ENCODE results near the gene MAML2. TPM values are rescaled to one million over a fixed set of nuclear protein-coding genes. Genes with fewer than 3 reads are reported as not detected.

Gene MAML2
- total and polyA plus RNA-seq, 2 donors, result 7.9 to 9.8 TPM

DNA sequence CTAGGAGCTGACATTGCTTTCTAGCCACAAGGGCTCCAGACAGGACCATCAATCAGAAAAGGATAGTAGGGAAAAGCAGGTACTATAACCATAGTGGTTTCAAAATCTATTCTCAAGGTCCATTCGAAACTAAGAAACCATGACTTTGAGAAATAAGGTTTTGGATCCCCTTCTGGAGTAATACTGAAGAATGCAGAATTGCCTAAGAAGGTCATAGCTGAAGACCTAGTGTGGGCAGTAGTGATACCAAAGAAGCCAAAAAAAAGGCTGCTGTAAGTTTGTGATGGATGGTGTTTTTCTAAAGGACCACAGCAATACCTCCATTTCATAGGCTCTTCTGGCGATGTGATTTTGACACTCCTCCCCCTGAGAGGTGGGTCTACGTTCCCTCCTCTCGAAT lies 163.1 kb downstream of the MAML2 start:
- Histone ChIP-seq H3K27me3 (ENCODE audit: control insufficient read depth in 2 of 2, insufficient read depth in 1 of 2, low read length in 1 of 2) (no peaks in the 10 kb centered on the region), H3K4me1 (ENCODE audit: control insufficient read depth in 2 of 2, insufficient read depth in 2 of 2, low read length in 2 of 2) (peaks cover 0 to 2% of the 10 kb centered on the region in 2 donors), H3K4me3 (ENCODE audit: low read length in 2 of 2) (no peak overlapping the region), H3K27ac (ENCODE audit: low read depth in 1 of 2, low read length in 1 of 2) (no peak overlapping the region), H3K9me3 (ENCODE audit: control insufficient read depth in 2 of 2, insufficient read depth in 1 of 2, low read length in 1 of 2) (no peaks in the 10 kb centered on the region), H3K36me3 (ENCODE audit: control insufficient read depth in 2 of 2, insufficient read depth in 2 of 2, low read length in 1 of 2) (no peaks in the 10 kb centered on the region)
- WGBS, result 96% methylated on average over 4 of the region's 4 CpGs
- DNase-seq (ENCODE audit: low read depth in 6 of 9, low spot score in 9 of 9), result no peak

- H3K27me3 ChIP-seq (ENCODE audit: control insufficient read depth in 2 of 2, insufficient read depth in 1 of 2, low read length in 1 of 2), result no peaks in the 10 kb centered on the region
- H3K36me3 ChIP-seq (ENCODE audit: control insufficient read depth in 2 of 2, insufficient read depth in 2 of 2, low read length in 1 of 2), result no peaks in the 10 kb centered on the region
- WGBS, result 94% methylated on average over 6 of the region's 6 CpGs
- no peak for DNase-seq (ENCODE audit: low read depth in 6 of 9, low spot score in 9 of 9)
- H3K9me3 ChIP-seq (ENCODE audit: control insufficient read depth in 2 of 2, insufficient read depth in 1 of 2, low read length in 1 of 2), result no peaks in the 10 kb centered on the region
- H3K27ac ChIP-seq (ENCODE audit: low read depth in 1 of 2, low read length in 1 of 2), result no peak overlapping the region
- H3K4me3 ChIP-seq (ENCODE audit: low read length in 2 of 2), result no peak overlapping the region
- peaks cover 0 to 2% of the 10 kb centered on the region in 2 donors for H3K4me1 ChIP-seq (ENCODE audit: control insufficient read depth in 2 of 2, insufficient read depth in 2 of 2, low read length in 2 of 2)
Observed at GRCh38 chr11:96178887-96179279, 164.1 kb downstream of the MAML2 start.

DNA sequence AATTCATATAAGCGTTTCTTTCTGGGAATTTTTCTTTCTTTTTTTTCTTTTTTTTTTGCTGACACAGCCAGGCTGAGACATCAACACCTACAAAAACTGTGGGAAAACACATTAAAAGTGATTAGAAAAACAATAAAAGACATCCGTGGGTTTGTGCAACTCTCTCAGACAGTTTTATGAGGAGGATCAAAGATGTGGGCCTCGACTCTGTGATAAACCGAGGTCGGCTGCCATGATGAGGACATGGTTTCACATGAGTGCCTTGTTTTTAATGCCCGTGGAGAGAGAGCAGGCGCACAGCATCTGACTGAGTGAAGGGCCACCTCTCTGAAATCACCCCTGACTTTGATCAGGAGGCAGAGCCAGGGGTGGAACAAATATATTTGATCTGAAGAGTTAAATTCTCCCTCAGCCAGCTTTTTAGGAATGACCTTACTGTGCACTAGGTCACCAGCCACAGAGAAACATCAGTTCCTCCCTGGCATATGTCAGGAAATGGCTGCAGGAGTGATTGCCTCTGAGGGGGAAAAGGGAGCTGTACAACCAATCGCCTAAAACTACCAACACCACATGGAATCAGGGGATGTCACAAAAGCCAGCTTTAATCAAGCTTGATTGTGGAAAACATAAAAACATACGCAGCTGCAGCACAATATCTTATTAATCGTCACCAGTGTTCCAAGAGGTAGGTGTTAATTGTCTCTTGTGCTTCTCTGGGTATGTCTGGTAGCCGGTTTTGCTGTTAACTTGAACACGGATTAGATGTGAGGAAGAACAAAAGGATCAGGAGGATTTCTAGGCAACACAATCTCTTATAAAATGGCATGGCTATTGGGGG lies 164.7 kb downstream of the MAML2 start:
- WGBS, result 92% methylated on average over 12 of the region's 12 CpGs
- no peak overlapping the region for H3K4me3 ChIP-seq (ENCODE audit: low read length in 2 of 2)

GRCh38 chr11:96177146-96177545 lies 165.8 kb downstream of the MAML2 start:
- WGBS, result 96% methylated on average over 3 of the region's 3 CpGs
- H3K4me1 ChIP-seq (ENCODE audit: control insufficient read depth in 2 of 2, insufficient read depth in 2 of 2, low read length in 2 of 2), result peaks cover 3 to 12% of the 10 kb centered on the region in 2 donors
- H3K9me3 ChIP-seq (ENCODE audit: control insufficient read depth in 2 of 2, insufficient read depth in 1 of 2, low read length in 1 of 2), result no peaks in the 10 kb centered on the region
- no peak overlapping the region for H3K4me3 ChIP-seq (ENCODE audit: low read length in 2 of 2)
- no peaks in the 10 kb centered on the region for H3K36me3 ChIP-seq (ENCODE audit: control insufficient read depth in 2 of 2, insufficient read depth in 2 of 2, low read length in 1 of 2)
- H3K27me3 ChIP-seq (ENCODE audit: control insufficient read depth in 2 of 2, insufficient read depth in 1 of 2, low read length in 1 of 2), result no peaks in the 10 kb centered on the region
- no peak for DNase-seq (ENCODE audit: low read depth in 6 of 9, low spot score in 9 of 9)
- H3K27ac ChIP-seq (ENCODE audit: low read depth in 1 of 2, low read length in 1 of 2), result no peak overlapping the region

More for the DNA sequence above, 164.7 kb downstream of the MAML2 start:
- no peaks in the 10 kb centered on the region for H3K27me3 ChIP-seq (ENCODE audit: control insufficient read depth in 2 of 2, insufficient read depth in 1 of 2, low read length in 1 of 2)
- H3K9me3 ChIP-seq (ENCODE audit: control insufficient read depth in 2 of 2, insufficient read depth in 1 of 2, low read length in 1 of 2), result no peaks in the 10 kb centered on the region
- no peak overlapping the region for H3K27ac ChIP-seq (ENCODE audit: low read depth in 1 of 2, low read length in 1 of 2)
- peaks cover under 1 to 6% of the 10 kb centered on the region in 2 donors for H3K4me1 ChIP-seq (ENCODE audit: control insufficient read depth in 2 of 2, insufficient read depth in 2 of 2, low read length in 2 of 2)
- no peaks in the 10 kb centered on the region for H3K36me3 ChIP-seq (ENCODE audit: control insufficient read depth in 2 of 2, insufficient read depth in 2 of 2, low read length in 1 of 2)
- DNase-seq (ENCODE audit: low read depth in 6 of 9, low spot score in 9 of 9), result no peak

GRCh38 chr11:96173906-96174305 lies 169.1 kb downstream of the MAML2 start:
- Histone ChIP-seq H3K27ac (ENCODE audit: low read depth in 1 of 2, low read length in 1 of 2) (no peak overlapping the region), H3K9me3 (ENCODE audit: control insufficient read depth in 2 of 2, insufficient read depth in 1 of 2, low read length in 1 of 2) (no peaks in the 10 kb centered on the region), H3K27me3 (ENCODE audit: control insufficient read depth in 2 of 2, insufficient read depth in 1 of 2, low read length in 1 of 2) (no peaks in the 10 kb centered on the region), H3K4me1 (ENCODE audit: control insufficient read depth in 2 of 2, insufficient read depth in 2 of 2, low read length in 2 of 2) (peaks cover 3 to 12% of the 10 kb centered on the region in 2 donors), H3K36me3 (ENCODE audit: control insufficient read depth in 2 of 2, insufficient read depth in 2 of 2, low read length in 1 of 2) (peaks cover 0 to 2% of the 10 kb centered on the region in 2 donors), H3K4me3 (ENCODE audit: low read length in 2 of 2) (no peak overlapping the region)
- 98% methylated on average over 5 of the region's 5 CpGs for WGBS
- no peak for DNase-seq (ENCODE audit: low read depth in 6 of 9, low spot score in 9 of 9)

GRCh38 chr11:96173422-96173821 lies 169.6 kb downstream of the MAML2 start:
- Histone ChIP-seq H3K36me3 (ENCODE audit: control insufficient read depth in 2 of 2, insufficient read depth in 2 of 2, low read length in 1 of 2) (peaks cover 0 to 2% of the 10 kb centered on the region in 2 donors), H3K27ac (ENCODE audit: low read depth in 1 of 2, low read length in 1 of 2) (peak overlapping the region; percentile 26 to 46), H3K27me3 (ENCODE audit: control insufficient read depth in 2 of 2, insufficient read depth in 1 of 2, low read length in 1 of 2) (no peaks in the 10 kb centered on the region), H3K9me3 (ENCODE audit: control insufficient read depth in 2 of 2, insufficient read depth in 1 of 2, low read length in 1 of 2) (no peaks in the 10 kb centered on the region), H3K4me1 (ENCODE audit: control insufficient read depth in 2 of 2, insufficient read depth in 2 of 2, low read length in 2 of 2) (peaks cover 3 to 12% of the 10 kb centered on the region in 2 donors), H3K4me3 (ENCODE audit: low read length in 2 of 2) (no peak overlapping the region)
- no peak for DNase-seq (ENCODE audit: low read depth in 6 of 9, low spot score in 9 of 9)
- 79% methylated on average over 7 of the region's 7 CpGs for WGBS

DNA sequence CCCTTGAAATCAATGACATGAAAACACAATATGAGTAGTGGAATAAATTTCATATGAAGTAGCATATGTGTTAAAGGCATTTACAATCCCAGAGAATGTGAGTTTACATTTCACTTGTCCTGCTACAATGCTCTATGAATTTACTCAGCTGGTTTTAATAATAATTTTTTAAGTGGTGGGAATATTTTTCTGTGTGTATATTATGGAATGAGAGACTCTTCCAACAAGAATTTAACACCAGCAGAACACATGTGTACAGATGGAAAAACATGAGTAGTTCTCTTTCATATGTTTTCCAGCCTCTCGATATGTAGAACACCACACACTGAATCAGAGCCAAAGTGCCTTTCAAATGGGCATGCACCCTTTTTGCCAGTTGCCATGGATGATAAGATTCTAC lies 170.4 kb downstream of the MAML2 start:
- Histone ChIP-seq H3K27me3 (ENCODE audit: control insufficient read depth in 2 of 2, insufficient read depth in 1 of 2, low read length in 1 of 2) (no peaks in the 10 kb centered on the region), H3K9me3 (ENCODE audit: control insufficient read depth in 2 of 2, insufficient read depth in 1 of 2, low read length in 1 of 2) (no peaks in the 10 kb centered on the region), H3K36me3 (ENCODE audit: control insufficient read depth in 2 of 2, insufficient read depth in 2 of 2, low read length in 1 of 2) (peaks cover 0 to 2% of the 10 kb centered on the region in 2 donors), H3K4me1 (ENCODE audit: control insufficient read depth in 2 of 2, insufficient read depth in 2 of 2, low read length in 2 of 2) (peaks cover 3 to 12% of the 10 kb centered on the region in 2 donors), H3K4me3 (ENCODE audit: low read length in 2 of 2) (no peak overlapping the region), H3K27ac (ENCODE audit: low read depth in 1 of 2, low read length in 1 of 2) (peak overlapping the region in 1 of 2 donors; percentile 26)
- DNase-seq (ENCODE audit: low read depth in 6 of 9, low spot score in 9 of 9), result no peak
- 94% methylated on average over 1 of the region's 1 CpG for WGBS

- Histone ChIP-seq H3K4me1 (ENCODE audit: control insufficient read depth in 2 of 2, insufficient read depth in 2 of 2, low read length in 2 of 2) (peaks cover 3 to 16% of the 10 kb centered on the region in 2 donors), H3K9me3 (ENCODE audit: control insufficient read depth in 2 of 2, insufficient read depth in 1 of 2, low read length in 1 of 2) (no peaks in the 10 kb centered on the region), H3K27me3 (ENCODE audit: control insufficient read depth in 2 of 2, insufficient read depth in 1 of 2, low read length in 1 of 2) (no peaks in the 10 kb centered on the region), H3K27ac (ENCODE audit: low read depth in 1 of 2, low read length in 1 of 2) (no peak overlapping the region), H3K4me3 (ENCODE audit: low read length in 2 of 2) (no peak overlapping the region), H3K36me3 (ENCODE audit: control insufficient read depth in 2 of 2, insufficient read depth in 2 of 2, low read length in 1 of 2) (peaks cover 0 to 2% of the 10 kb centered on the region in 2 donors)
- WGBS, result 93% methylated on average over 3 of the region's 3 CpGs
- no peak for DNase-seq (ENCODE audit: low read depth in 6 of 9, low spot score in 9 of 9)
Observed at GRCh38 chr11:96169250-96169649, 173.7 kb downstream of the MAML2 start.

DNA sequence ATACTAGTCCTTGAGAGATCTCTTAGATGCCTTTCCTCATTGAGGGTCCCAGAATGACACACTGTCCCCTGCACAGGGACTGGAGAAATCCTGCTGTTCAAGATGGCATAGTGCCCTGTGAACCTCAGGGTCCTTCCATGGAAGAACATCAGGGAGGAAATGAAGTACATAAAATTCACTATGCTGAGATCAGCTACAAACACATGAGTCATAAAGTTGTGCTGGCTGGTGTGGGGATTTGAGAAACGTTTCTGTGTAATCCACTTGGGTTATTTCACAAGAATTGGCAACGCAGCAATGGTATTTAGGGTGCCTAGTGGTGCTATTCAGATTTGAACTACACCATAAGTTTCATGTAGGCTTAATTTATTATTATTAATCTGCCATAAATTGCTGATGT lies 174.4 kb downstream of the MAML2 start:
- no peak overlapping the region for H3K4me3 ChIP-seq (ENCODE audit: low read length in 2 of 2)
- peaks cover 0 to 2% of the 10 kb centered on the region in 2 donors for H3K36me3 ChIP-seq (ENCODE audit: control insufficient read depth in 2 of 2, insufficient read depth in 2 of 2, low read length in 1 of 2)
- no peak for DNase-seq (ENCODE audit: low read depth in 6 of 9, low spot score in 9 of 9)
- no peaks in the 10 kb centered on the region for H3K9me3 ChIP-seq (ENCODE audit: control insufficient read depth in 2 of 2, insufficient read depth in 1 of 2, low read length in 1 of 2)
- H3K4me1 ChIP-seq (ENCODE audit: control insufficient read depth in 2 of 2, insufficient read depth in 2 of 2, low read length in 2 of 2), result peaks cover 3 to 14% of the 10 kb centered on the region in 2 donors
- 86% methylated on average over 2 of the region's 2 CpGs for WGBS
- H3K27ac ChIP-seq (ENCODE audit: low read depth in 1 of 2, low read length in 1 of 2), result no peak overlapping the region
- H3K27me3 ChIP-seq (ENCODE audit: control insufficient read depth in 2 of 2, insufficient read depth in 1 of 2, low read length in 1 of 2), result no peaks in the 10 kb centered on the region

All from thymus (tissue), 11 donors.